NCI-H226 (cell line): Measurements from ENCODE around the gene ANTXR1.
A peak's percentile ranks its signal among the peaks of the same experiment; 100 is the strongest.

Experiments
- DNase-seq: peaks from one replicate; pipeline ENCODE4 v3.0.0-alpha.2; 2015

Gene ANTXR1

DNA sequence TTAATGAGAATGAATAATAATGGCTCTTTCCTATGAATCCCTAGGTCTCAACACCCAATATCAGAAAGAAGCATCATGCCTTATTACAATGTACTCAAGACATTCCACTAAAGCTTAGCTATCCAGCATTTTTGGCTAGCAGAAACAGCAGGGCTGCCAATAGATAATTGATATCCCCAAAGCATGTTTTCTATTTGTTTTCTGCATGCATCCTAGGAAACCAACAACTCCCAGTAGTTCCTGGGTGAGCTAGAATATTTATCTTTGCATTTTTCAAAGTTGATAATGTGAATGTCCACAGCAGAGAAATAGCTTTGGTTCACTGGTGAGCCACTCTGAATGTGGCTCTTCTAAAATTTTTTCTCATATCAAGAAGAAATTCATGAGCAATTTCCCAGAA, 5.8 kb upstream of the ANTXR1 start:
- no peak for DNase-seq

GRCh38 chr2:69007603-69008002, 5.4 kb upstream of the ANTXR1 start:
- peak; percentile 55 for DNase-seq

GRCh38 chr2:69010437-69011194, 2.4 kb upstream of the ANTXR1 start:
- DNase-seq = peak; percentile 91

GRCh38 chr2:69011611-69012157, 1.3 kb upstream of the ANTXR1 start:
- DNase-seq = no peak

DNA sequence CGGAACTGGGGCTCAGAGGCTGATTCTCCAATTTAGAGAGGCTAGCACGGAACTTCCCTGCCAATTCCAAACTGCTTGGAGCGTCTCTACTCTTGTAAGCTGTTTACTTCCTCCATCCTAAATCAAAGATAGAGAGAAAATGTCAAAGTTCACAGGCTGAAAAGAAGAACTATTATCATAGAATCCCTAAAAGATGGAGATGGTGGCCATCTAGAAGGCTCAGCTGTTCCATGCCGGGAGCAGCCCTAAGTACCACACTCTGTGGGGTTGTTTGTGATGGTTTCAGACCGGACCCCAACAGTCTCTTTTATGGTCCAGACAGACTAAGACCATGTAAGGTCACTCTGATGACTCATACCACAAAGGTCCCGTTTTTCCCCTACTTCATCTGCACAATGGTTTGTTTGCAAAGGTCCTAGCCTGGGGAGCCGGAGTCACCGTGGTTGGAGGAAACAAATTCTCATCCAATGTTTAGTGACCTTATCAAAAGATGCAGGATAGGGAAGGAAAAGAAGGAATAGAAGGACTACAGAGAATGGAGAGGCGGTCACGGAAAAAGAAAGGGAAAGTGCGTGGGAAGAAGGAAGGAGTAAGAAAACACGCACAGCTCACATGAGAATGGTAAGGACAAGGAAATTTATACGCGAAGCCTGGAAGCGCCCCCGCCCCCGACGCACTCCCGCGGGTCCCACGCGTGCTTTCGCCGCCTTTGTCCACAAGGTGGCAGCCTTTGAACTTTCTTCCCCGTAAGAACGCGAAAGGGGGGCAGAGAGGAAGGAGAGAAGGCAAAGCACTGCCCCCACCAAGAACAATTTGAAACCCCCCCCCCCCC, 453 bp upstream of the ANTXR1 start:
- peak; percentile 62 for DNase-seq

GRCh38 chr2:69013840-69014821, 1.2 kb downstream of the ANTXR1 start:
- no peak for DNase-seq

DNA sequence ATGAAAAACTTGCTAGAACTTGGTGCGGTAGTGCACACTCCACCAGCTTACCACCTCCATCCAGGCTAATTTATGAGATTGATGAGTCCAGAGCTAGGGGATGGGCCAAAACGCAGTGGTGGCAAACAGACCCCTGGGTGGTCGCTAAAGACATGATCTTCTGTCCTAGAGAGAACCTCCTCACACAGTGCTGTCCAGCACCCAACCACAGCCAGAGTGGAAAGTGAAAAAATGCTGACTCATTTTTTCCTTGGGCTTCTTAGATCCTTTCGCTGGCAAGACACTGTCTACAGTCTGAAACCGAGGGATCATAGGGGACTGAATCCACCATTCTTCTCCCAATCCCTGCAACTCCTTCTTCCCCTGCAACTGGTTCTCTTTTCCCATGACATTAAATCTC, 4.1 kb downstream of the ANTXR1 start:
- peak; percentile 26 for DNase-seq

GRCh38 chr2:69017835-69018234, 4.9 kb downstream of the ANTXR1 start:
- no peak for DNase-seq

GRCh38 chr2:69018678-69019095, 5.7 kb downstream of the ANTXR1 start:
- no peak for DNase-seq

GRCh38 chr2:69020496-69021426, 7.8 kb downstream of the ANTXR1 start:
- no peak for DNase-seq

DNA sequence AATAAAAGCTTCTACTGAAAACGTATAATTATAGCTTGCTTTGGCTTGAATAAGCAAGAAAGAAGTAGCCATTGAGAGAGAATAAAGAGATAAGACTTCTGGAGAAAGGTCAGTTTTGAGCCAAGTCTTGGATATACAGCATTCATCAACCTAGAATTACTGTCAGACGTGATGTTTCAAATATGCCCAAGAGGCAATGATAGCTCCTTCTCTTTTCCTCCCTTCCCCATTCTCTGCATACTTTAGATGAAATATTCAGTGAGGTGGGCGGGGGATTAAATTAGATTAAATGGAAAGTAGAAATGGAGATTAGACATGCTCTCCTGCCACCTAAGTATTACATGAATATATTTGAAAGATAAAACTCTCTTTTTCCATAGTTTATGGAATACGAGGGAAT, 8.7 kb downstream of the ANTXR1 start:
- DNase-seq = peak; percentile 89

DNA sequence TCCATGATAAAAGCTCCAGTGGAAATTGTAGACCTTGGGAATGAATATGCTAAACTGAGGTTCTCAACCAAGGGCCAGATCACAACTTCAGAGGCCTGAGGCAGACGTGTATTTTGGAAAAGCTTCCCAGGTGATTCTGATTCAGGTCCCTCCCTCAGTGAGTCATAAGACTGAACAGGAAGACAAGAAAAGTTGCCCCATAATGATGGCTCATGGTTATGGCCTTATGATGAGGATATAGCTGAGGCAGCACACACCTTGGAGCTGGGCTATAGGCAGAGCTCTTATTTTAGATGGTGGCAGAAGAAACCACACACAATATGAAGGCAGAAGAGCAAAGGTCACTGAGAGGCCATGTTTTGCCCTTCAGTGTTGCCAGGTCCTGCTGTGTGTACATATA, 9.6 kb downstream of the ANTXR1 start:
- peak; percentile 68 for DNase-seq

DNA sequence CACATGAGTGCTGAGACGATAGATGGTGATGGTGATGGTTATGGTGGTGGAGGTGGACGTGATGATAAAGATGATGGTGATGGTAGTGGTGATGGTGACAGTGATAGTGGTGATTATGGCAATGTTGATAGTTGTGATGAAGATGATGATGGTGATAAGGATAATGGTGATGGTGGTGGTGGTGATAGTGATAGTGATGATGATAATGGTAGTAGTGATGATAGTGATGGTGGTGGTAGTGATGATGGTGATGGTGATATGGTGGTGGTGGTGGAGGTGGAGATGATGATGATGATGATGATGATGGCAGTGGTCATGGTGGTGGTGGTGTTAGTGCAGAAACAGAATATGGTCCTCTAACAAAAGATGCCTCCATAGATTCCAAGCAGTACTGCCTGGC, 10.3 kb downstream of the ANTXR1 start:
- no peak for DNase-seq

DNA sequence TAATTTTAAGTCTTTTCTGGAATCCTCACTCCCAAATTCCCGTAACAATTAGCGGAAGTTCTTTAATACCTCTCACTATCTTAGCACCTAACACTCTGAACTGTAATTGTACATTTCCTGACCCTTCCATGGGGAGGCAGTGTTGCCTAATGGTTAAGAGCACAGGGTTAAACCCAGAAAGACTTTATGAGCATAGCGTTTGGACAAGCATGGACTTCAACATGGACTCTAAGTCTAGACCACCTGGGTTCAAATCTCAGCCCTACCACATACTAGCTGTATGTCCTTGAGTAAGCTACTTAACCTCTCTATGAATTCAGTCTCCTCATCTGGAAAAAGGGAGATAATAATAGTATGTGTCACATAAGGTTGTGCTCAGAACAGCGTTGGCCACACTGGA, 13.0 kb downstream of the ANTXR1 start:
- peak; percentile 23 for DNase-seq

DNA sequence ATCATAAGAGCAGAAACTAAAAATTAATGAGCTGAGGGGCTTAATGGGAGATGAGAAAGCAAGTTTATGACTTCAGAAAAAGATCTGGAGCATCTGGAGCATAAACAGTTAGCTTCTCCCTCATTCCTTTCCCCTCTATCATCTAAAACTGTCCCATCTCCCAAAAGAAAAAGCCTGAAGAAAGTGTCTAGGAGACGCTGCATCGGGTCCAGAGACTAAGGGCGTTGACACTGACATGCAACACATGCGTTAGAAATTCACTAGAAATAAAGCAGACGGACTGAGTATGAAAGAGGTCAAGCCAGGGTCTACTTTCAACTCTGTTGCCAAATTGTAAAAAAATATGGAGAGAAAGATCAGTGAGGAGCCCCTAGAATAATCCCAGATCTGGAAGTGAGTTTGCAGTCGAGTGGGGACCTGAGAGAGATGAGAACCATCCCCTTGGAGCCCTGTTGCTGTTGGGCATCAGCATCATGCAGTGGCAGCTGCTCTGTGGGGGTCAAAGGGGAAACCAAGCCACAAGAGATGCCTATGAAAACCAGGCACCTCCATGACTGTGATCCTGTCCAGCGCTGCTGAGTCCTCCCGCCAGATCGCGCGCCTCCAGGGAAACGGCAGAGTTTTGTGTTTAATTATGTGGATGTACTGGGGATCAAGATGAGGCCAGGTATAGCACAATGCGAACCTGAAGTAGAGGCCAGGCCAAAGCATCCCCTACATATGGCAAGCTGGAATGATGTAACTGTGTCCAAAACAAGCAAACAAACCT, 13.9 kb downstream of the ANTXR1 start:
- no peak for DNase-seq

- no peak for DNase-seq
Observed at GRCh38 chr2:69030800-69031428, 17.9 kb downstream of the ANTXR1 start.

- no peak for DNase-seq
Observed at GRCh38 chr2:69031466-69031865, 18.5 kb downstream of the ANTXR1 start.

DNA sequence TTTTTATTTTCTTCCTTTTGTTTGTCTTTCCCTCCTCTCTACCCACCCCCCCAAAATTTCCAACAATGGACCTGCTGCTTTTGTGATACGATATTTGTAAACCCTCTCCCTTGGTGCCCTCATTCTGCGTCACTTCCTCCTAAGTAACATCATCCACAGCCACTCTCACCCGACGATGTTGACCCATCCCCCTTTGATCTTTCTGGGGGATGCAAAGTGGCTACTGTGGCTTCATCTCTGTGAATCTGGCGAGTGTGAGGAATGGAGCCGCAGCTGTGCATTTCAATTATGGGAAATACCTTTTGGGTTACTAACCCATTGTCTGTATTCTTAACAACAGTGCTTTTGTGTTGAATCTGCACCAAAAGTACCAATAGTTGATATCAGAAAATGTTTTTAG, 19.4 kb downstream of the ANTXR1 start:
- DNase-seq = no peak

DNA sequence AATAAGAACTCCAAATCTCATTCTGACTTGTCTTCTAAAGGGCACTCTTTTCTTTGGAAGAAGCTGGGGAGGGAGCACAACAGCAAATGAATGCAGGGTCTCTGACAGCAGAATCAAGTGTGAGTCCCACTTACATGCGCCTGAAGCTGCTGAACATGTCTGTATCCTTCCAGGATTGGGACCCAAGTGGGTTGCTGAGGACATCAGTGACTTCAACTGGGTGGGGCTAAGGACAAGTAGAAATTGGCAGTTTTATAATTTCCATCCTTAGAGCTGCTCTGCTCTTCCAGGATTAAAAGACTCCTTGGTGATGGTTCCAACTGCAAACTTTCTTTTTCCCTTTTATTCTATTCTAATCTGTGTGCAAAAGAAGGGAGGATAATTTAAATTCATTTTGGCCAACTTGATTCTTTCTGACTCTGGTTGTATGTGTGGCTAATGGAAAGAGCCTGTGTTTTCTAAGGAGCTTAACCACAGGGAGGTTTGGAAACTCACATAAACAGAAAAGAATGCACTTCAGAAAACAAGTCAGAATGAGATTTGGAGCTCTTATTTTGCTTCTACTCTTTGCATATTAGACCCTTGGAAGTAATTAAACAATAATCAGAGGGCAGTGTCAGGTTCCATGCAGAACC, 20.6 kb downstream of the ANTXR1 start:
- no peak for DNase-seq

DNA sequence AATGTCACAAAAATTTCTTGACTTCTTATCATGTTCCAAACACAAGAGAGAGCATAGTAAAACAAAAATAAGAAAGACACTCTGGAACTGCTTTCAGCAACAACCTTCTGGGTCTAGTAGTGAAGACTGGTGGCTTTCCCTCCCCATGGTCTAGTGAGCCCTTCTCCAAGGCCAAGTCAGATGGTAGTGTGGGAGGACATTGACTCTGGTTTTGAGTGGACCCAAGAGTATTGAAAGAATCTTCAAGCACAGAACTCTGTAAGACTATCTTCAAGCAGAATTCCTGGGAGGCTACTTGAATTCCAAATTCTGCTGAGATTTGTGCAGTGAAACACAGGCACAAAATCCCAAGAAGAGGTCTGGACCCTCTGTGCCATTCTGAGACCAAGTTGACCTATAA, 21.1 kb downstream of the ANTXR1 start:
- DNase-seq = no peak
